ENCODE measurements around the gene ITPR1.

DNA sequence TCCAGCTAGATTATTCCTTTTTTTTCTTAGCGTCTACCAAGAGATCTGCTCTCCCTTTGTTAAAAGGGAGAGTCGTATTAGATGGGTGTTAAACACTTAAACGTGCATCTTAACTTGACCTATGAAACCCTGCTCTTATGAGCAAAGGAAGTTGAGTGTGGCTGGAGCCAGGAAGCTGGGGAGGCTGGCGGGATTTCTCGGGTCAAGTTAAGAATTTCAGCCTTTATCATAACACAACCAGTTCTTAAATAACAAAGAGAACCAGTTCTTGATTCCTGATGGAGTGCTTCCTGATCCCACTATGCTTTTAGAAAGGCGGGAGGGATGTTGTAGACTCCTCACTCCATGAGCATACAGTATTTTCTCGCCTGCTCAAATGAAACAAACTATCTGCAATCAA is 215.1 kb downstream of the ITPR1 start:
- TF ChIP-seq ZNF133 (tag by site-specific recombination; IDR thresholded peaks at IDR 0.05): no peak
- TF ChIP-seq ZNF24 (tag by site-specific recombination; IDR thresholded peaks at IDR 0.05): no peak
- TF ChIP-seq, protein P1, sequence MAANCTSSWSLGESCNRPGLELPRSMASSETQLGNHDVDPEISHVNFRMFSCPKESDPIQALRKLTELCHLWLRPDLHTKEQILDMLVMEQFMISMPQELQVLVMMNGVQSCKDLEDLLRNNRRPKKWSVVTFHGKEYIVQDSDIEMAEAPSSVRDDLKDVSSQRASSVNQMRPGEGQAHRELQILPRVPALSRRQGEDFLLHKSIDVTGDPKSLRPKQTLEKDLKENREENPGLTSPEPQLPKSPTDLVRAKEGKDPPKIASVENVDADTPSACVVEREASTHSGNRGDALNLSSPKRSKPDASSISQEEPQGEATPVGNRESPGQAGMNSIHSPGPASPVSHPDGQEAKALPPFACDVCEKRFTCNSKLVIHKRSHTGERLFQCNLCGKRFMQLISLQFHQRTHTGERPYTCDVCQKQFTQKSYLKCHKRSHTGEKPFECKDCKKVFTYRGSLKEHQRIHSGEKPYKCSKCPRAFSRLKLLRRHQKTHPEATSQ (tag by site-specific recombination; IDR thresholded peaks at IDR 0.05): no peak
- TF ChIP-seq ZNF174 (tag by site-specific recombination; IDR thresholded peaks at IDR 0.05): no peak
- TF ChIP-seq, protein P2, sequence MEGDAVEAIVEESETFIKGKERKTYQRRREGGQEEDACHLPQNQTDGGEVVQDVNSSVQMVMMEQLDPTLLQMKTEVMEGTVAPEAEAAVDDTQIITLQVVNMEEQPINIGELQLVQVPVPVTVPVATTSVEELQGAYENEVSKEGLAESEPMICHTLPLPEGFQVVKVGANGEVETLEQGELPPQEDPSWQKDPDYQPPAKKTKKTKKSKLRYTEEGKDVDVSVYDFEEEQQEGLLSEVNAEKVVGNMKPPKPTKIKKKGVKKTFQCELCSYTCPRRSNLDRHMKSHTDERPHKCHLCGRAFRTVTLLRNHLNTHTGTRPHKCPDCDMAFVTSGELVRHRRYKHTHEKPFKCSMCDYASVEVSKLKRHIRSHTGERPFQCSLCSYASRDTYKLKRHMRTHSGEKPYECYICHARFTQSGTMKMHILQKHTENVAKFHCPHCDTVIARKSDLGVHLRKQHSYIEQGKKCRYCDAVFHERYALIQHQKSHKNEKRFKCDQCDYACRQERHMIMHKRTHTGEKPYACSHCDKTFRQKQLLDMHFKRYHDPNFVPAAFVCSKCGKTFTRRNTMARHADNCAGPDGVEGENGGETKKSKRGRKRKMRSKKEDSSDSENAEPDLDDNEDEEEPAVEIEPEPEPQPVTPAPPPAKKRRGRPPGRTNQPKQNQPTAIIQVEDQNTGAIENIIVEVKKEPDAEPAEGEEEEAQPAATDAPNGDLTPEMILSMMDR (tag by site-specific recombination; IDR thresholded peaks at IDR 0.05): no peak
- no peak for TF ChIP-seq ZNF610 (tag by site-specific recombination; IDR thresholded peaks at IDR 0.05; ENCODE audit: borderline replicate concordance)

Measured in HEK293 (cell line).